D341Med (cell line): ENCODE measurements around the gene RYR2.

ENCODE experiments used
- DNase-seq: peaks from one replicate; pipeline ENCODE4 v3.0.0; 2012; ENCODE audit warnings: low spot score

Gene RYR2

GRCh38 chr1:237858992-237859391 lies 817.0 kb downstream of the RYR2 start:
- DNase-seq, result no peak

- DNase-seq, result no peak
These were observed 820.0 kb downstream of the RYR2 start for GRCh38 chr1:237861944-237862343.

GRCh38 chr1:237863234-237863633 lies 821.2 kb downstream of the RYR2 start:
- DNase-seq, result no peak

- peak; percentile 85 for DNase-seq
These were observed 822.6 kb downstream of the RYR2 start for GRCh38 chr1:237864338-237865244.

GRCh38 chr1:237867380-237867888 lies 825.5 kb downstream of the RYR2 start:
- no peak for DNase-seq

GRCh38 chr1:237868817-237869600 lies 827.0 kb downstream of the RYR2 start:
- DNase-seq, result no peak

GRCh38 chr1:237873487-237874211 lies 831.7 kb downstream of the RYR2 start:
- DNase-seq, result no peak

GRCh38 chr1:237875291-237875690 lies 833.3 kb downstream of the RYR2 start:
- DNase-seq, result no peak

- no peak for DNase-seq
These were observed 835.6 kb downstream of the RYR2 start for GRCh38 chr1:237877631-237878030.

GRCh38 chr1:237878406-237878805 lies 836.4 kb downstream of the RYR2 start:
- DNase-seq, result no peak

- DNase-seq, result no peak
These were observed 837.2 kb downstream of the RYR2 start for GRCh38 chr1:237879195-237879594.
